GM12891 (cell line): Measurements from ENCODE around the gene CYSLTR1.
"Not testable (repeated sequence)": the region's sequence is repeated elsewhere in the genome, so short reads cannot be mapped to it uniquely, and the experiment has no call there.

Source experiments
- DNase-seq: peaks from one replicate; pipeline ENCODE4 v3.0.0; 2011; ENCODE audit warnings: low spot score; ENCODE audit not compliant: insufficient read length
- FAIRE-seq: peaks from 2 replicates; lab custom pipeline; 2011; peaks lifted over from hg19 to GRCh38; lab: Jason Lieb, UNC
- PAX5 ChIP-seq: IDR thresholded peaks from 2 replicates; pipeline ENCODE4 v1.6.1; 2011; ENCODE audit warnings: low read length, moderate library complexity, mild to moderate bottlenecking; ENCODE audit not compliant: insufficient read depth, severe bottlenecking
- POLR2AphosphoS5 ChIP-seq: IDR thresholded peaks from 2 replicates; pipeline ENCODE4 v1.6.1; 2011; ENCODE audit warnings: low read depth, low read length, control low read depth
- SPI1 ChIP-seq: IDR thresholded peaks from 2 replicates; pipeline ENCODE4 v1.6.1; 2011; ENCODE audit warnings: low read depth, low read length, control low read depth

CYSLTR1 gene

GRCh38 chrX:78237127-78237526 lies 90.3 kb downstream of the CYSLTR1 start:
- DNase-seq (no peak), FAIRE-seq (no peak)
- TF ChIP-seq POLR2AphosphoS5, result no peak
- no peak for TF ChIP-seq SPI1
- TF ChIP-seq PAX5, result no peak

GRCh38 chrX:78226047-78226446 lies 101.4 kb downstream of the CYSLTR1 start:
- FAIRE-seq, DNase-seq: not testable (repeated sequence)
